HG03064 (cell line): Measurements from ENCODE around the gene SAMD14.
A peak's percentile ranks its signal among the peaks of the same experiment; 100 is the strongest.

ENCODE experiments used
- ATAC-seq: cut with Tn5 transposase; IDR thresholded peaks from one replicate; pipeline ENCODE4 v1.9.1; 2021; ENCODE audit warnings: low read depth; ENCODE audit not compliant: unreplicated experiment

SAMD14 gene

DNA sequence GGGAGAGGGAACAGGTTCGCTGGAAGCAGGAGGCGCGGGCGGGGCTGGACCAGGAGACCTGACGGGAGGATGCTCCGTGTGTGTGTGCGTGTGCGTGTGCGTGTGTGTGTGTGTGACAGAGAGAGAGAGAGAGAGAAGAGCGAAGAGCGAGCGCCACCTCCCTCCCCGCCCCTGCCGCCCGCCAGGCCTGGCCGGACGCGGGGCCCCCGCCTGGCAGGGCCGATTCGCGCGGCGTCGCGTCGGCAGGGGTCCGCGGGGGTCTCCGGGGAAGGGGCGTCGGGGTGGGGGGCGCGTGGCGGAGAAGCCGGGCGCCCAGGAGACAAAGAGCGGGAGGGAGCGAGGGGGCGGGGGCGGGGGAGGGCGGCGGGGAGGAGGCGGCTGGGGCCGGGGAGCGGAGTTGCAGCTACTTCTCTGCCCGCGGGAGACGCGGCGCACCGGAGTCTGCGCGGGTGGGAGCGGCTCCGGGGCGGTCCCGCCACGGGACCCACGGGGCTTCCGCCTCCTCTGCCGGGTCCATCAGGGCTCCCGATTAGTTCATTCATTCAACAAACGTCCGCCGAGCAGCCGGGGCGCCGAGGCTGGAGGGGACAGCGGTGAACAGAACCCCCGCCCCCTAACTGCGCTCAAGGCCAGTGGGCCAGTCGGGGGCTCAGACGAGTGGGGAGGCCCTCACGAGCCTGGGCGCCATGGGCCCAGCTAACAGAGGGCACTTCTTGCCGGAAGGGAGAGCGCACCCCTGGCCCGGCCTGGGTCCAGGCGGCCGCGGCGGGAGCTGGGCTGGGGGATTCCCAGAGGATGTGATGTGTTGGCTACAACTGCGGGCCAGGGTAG lies at the start of gene SAMD14:
SAMD14 (minus strand) TSS at position 433 of the 831 bp plus-strand sequence. CDS start 5,201 bp downstream, outside the sequence.
- ATAC-seq = no peak

DNA sequence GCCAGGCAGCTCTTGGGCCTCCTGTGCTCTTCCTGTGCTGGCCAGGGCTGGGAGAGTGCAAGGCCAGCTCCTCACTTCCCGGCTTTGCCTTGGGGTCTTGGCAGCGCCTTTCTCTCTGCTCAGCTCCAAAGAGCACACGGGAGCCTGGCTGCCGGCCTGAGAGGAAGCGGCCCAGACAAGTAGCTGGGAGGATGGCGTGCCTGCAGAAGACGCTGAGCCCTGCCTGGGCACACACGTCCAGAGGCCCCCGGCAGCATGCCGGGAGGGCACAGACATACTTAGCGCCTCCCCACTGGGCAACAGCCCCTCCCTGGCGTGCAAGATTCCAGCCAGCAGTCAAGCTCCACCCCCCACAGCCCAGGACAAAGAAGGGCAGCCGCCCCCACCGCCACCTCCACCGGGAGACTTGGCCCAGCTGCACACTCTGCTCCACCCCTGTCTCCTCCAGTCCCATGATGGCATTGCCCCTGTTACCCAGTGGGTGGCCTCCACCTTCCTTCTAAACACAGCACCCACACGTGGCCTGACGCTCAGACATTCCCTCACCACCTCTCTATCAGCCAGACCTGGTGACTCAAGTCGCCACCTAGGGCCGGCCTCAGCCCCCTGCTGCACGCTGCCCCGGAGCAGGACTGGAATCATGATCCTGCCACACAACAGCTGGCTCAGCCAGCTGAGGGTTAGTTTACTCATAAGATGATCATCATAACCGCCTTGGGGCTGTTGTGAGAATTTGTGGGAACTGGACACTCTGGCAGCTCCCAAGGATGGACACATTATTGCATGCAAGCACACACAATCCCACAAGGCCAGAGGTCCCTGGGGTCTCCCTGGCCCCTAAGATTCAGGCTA lies 48.2 kb upstream of the SAMD14 start:
- ATAC-seq = no peak

DNA sequence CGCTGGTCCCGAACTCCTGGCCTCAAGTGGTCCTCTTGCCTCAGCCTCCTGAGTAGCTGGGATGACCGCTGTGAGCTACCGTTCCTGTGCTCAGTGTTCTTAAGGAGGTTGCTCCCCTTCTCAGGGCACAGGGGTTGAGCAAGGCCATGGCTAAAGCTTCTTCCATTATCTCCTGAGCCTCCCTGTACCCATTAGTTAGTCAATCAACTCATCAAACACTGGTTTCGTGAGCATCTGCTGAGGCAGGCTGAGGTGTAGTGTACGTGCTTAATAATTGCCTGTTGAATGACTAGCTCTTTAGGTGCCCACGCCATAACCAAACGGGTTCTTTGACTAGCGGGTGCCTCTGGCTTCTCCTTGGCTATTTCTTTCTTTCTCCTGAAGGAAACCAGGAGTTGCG lies 47.5 kb upstream of the SAMD14 start:
- ATAC-seq = no peak

DNA sequence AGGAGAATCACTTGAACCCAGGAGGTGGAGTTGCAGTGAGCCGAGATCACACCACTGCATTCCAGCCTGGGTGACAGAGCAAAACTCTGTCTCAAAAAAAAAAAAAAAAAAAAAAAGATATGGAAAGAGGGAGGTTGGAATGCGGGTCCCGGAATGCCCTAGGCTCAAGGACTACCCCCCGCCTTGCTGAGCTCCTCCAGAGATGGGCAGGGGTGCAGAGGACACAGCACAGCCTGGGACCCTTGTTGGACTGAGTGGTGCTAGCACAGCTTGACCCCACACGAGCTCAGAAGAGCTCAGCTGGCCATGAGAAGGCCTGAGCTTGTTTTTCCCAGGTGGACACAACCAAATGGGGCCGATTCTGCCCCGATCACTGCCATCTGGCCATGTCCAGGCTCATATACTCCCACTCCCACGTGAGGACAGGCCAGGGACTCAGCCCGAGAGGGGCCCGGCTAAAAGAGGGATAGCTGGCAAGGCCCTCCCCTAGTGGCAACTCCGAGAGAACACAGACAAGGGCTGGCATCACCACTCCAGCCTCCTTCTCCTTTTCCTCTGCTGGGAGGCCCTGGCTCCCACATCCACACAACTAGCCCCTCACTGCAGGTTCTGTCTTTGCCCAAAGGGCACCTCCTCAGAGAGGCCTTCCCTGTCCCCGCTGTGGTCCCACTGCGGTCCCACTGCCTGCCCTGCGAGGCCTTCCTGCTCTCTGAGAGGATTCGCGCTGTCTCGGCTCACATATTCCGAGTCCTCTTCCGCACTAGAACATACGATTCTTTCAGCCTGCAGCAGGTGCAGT lies 46.8 kb upstream of the SAMD14 start:
- ATAC-seq = no peak

DNA sequence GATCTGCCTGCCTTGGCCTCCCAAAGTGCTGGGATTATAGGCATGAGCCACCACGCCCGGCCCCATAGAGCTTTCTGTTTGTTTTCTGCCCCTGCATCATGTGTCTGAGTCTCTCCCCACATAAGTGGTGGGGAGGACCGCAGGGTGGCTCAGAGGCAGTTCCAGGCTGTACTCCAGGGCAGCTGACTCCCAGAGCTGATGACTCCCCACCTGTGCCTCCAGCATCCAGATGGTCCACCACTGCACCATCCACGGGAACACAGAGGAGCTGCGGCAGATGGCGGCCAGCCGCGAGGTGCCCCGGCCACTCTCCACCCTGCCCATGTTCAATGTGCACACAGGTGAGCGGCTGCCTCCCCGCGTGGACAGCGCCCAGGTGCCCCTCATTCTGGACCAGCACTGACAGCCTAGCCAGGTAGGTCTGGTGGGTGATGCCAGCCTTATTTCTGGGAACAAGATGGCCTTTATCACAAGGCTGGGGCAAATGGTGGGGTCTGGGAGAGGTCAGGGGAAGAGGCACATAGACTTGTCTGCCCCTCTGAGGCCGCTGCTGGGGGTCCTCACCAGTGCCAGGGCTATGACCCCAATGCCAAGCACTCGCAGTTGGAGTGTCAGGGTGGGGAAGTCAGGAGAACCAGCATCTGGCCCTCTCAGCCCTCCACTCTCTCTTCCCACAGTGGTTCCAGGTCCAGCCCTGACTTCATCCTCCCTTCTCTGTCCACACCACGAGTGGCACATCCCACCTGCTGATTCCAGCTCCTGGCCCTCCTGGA lies 45.3 kb upstream of the SAMD14 start:
- no peak for ATAC-seq

DNA sequence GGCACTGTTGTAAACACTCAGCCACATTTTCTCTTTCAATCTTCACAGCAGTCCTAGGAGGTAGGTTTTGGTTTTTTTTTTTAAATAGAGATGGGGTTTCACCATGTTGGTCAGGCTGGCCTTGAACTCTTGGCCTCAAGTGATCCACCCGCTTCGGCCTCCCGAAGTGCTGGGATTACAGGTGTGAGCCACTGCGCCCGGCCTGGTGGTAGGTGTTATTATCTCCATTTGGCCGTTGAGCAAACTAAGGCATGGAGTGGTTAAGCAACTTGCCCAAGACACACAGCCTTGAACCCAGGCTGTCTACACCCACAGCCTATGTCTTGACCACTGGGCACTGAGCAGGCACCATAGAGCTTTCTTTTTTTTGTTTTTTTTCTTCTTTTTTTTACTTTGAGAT lies 44.5 kb upstream of the SAMD14 start:
- ATAC-seq = no peak

DNA sequence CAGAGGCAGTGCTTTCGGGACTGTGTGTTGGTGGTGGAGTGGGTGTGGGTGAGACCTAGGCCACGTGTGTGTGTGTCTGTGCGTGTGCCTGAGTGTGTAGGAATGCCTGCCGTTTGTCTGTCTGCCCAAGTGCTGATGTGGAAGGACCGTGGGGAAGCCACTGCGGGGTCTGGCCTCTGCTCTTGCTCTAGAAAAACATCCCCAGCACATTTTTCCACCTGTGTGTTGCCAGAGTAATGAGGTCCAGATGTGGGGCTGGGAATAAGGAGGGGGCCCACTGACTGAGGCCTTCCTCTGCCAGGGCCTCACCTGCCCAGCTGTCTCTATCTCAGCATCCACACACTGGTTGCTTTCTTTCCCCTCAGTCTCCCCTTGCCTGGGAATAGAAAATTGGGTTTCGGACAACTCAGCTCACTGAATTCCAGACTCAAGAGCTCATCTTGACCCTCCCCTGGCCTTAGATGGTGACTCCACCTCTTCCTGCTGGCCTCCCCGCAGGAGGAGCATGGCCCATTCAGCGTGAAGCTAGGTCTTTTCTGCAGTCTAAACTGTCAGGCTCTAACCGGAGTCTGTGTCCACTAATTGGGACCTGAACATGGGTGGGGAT lies 43.5 kb upstream of the SAMD14 start:
- no peak for ATAC-seq

DNA sequence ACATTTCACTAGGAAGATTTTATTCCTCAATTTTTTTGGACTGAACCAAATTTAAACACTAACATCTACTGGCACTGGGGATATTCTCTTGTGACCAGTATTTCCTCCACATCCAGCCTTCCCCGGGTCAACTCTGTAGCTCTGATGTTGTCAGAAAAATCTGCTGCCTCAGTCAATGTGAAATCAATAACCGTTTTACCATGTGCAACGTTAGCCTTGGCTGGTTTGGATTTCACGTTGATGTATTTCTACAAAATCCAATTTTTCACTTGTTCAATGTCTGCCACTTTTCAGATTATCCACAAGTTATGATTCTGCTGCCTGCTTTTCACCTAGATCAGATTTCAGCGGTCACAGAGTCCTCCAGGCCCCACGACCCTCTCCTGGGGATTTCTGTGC lies 43.0 kb upstream of the SAMD14 start:
- no peak for ATAC-seq

DNA sequence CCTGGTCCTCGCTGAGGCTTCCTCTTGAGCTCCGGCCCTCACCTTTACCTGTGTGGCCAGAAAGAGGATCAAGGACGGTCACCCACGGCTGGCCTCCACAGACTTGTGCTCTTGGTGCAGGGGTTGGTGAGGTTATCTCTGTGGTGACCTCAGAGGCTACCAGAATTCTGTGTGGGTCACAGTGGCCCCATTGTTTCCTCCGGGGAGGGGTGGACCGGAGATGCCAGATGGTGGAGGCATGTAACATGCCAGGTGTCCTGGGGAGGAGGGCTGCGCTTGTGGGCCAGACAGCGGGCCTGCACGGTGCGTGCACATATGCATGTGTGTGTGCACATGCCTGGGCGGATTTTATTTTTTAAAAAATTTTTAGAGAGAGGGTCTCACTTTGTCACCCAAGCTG lies 42.2 kb upstream of the SAMD14 start:
- no peak for ATAC-seq

DNA sequence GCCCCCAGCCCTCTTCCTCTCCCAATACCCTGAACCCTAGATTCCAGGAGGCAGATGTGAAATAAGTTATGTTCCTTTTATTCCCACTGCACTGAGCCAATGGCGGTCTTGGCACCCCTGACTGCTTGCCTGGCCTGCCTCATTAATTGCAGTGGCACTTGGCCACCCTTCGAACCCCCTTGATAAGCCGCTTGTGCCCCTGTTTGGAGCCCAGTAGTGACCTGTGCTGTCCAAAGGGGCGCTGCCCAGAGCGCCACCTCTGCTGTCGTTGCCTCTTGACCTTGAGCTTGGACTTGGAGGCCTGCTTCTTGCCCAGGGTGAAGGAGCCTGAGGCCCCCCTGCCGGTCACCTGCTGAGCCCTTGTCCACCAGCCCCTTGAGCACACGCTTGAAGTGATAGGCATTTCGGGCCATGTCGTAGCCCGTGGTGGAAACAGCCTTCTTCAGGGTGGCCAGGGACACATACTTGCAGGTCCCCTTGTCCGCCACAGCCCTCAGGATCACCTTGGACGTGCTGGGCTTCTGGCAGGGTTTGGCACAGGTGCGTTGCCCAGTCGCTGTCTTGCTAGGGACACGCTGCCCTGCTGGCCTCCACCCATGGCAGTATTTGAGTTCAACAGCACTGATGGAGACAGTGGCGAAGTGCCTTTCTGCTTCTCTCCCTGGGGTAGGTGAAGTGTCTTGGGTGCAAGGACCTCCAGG lies 41.6 kb upstream of the SAMD14 start:
- ATAC-seq = no peak

DNA sequence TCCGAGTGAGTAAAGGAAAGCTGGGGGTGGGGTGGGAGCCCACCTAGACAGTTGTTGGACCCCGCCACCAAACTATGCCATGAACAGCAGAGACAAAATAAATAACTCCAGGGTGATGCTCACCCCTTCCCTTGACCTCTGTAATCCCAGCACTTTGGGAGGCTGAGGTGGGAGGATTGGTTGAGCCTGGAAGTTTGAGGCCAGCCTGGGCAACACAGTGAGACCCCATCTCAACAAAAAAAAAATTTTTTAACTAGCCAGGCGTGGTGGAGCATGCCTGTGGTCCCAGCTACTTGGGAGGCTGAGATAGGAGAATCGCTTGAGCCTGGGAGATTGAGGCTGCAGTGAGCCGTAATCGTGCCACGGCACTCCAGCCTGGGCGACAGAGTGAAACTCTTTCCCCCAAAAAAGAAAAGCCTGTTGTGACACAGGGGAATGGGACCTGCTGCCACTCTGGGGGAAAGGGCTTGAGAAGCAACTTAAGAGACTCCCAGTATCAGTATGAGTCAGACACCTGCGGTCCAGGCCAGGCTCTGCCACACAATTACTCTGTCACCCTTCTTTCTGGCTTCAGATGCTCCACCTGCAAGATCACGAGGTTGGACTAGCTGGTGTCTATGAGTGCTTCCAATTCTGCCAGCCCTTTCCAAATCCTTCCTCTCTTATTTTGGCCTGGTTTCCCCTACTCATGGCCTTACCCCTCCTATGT lies 40.9 kb upstream of the SAMD14 start:
- peak; percentile 67 for ATAC-seq

DNA sequence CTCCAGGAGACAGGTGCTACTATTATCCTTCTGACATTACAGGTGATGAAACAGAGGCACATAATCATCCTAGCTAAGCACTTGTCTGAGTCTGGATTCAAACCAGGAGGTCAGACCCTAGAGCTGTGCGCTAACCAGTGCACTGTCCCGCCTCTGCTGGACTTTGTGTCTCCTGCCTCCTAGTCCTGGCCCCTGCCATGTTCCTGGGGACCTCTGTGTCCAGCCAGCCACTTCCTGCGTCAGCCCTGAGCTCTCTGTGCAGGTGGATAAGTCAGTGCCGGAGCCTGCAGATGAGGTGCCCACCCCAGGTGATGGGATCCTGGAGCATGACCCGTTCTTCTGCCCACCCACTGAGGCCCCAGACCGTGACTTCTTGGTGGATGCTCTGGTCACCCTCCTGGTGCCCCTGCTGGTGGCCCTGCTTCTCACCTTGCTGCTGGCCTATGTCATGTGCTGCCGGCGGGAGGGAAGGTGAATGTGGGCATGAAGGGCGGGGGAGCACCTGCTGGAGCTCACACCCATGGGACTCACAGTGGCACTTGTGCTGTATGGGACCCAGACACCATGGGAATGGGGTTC lies 40.0 kb upstream of the SAMD14 start:
- ATAC-seq = no peak

DNA sequence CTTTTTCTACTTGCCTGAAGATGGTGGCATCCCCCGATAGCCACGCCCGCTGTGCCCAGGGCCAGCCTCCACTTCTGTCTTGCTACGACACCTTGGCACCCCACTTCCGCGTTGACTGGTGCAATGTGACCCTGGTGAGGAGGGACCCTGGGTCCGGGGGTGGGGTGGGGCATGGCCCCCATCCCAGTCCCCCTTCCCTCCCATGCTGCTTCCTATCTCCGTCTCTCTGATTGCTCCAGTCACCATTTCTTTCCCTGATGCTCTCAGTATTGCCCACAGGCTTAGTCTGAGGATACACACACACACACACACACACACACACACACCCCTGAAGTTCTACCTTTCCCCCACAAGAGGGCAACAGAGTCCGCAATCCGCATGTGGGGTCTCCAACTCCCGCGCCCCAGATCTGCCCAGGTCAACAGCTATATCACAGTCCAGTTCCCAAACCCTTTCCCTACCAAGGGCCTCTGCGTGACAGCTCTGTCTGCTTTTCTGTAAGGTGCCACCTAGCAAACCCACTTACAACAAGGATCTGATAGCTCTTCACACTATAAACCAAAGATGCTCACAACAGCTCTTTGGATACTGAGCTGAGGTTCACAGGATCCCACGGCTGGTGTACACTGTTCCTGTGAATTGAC lies 39.3 kb upstream of the SAMD14 start:
- no peak for ATAC-seq

DNA sequence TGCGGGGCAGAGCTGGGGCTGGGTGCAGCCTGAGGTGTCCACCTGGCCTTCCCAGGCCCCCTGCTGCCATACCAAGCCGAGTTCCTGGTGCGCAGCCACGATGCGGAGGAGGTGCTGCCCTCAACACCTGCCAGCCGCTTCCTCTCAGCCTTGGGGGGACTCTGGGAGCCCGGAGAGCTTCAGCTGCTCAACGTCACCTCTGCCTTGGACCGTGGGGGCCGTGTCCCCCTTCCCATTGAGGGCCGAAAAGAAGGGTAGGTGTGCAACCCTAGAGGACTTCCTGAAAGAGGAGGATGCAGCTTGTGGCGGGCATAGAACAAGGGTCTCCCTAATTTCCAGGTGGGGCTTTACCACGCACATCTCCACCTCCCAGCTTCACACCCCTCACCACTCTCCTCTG lies 38.4 kb upstream of the SAMD14 start:
- no peak for ATAC-seq

DNA sequence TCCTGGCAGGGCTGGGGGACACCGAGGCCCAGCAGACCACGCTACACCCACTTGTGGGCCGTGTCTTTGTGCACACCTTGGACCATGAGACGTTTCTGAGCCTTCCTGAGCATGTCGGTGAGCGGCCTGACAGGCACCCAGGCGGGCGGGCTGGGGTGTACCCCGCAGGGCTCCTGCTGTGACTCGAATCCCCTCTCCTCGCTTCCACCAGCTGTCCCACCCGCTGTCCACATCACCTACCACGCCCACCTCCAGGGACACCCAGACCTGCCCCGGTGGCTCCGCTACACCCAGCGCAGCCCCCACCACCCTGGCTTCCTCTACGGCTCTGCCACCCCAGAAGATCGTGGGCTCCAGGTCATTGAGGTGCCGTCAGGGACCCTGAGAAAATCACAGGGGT lies 37.4 kb upstream of the SAMD14 start:
- no peak for ATAC-seq

DNA sequence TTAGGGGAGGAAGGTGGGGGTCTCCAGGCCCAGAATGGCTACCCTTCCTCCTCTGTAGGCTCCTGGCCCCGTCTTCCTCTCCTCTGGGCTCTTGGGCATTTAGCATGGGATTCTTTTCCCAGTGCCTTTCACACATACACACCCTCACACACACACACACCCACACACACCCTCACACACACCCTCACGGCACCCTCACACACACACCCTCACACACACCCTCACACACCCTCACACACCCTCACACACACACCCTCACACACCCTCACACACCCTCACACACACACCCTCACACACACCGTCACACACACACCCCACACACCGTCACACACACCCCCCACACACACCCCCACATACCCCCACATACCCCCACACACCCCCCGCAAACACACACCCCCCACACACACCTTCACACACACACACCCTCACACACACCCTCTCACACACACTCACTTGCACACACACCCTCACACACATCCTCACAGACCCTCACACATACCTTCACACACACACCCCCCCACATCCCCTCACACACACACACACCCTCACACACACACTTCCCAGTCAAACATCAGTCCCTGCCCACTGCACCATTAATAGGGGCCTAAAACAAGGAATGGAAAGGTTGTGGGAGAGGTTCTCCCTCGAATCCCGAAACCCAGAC lies 36.7 kb upstream of the SAMD14 start:
- ATAC-seq = no peak

DNA sequence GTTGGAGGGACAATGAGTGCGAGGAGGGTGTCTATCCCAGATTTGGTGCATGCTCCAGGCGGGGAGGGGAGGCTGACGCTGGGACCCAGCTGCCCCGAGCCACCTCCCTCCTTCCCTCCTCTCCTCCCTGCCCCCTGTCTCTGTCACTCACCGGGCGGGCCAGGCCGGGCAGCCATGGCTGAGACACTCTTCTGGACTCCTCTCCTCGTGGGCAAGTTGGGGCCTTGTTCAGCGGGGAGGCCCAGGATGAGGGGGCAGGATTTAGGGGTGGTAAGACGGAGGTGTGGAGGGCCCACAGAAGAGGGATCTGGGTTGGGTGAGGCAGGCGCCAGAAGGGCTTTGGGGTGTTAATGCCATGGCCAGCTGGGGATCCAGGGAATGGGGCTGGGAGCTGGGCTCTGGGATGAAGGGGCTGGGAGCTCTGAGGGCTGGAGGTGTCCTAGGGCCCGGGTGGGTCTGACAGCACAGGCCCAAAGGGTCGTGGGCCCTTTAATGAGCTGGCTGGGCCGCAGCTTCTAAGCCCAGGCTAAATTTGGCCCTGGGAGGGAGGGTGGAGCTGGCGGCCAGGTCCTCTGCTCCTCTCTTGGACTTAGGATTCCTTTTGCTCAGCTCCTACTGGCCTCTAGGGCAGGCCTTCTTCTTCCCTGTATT lies 36.0 kb upstream of the SAMD14 start, which contains the start of gene SGCA:
SGCA (plus strand) TSS at position 139 of the 651 bp plus-strand sequence; CDS start at position 175, 36 bp downstream.
- ATAC-seq = no peak
